Measurements from ENCODE around the gene WSCD1.

GRCh38 chr17:6100891-6101500 lies 30.8 kb downstream of the WSCD1 start:
- TF ChIP-seq CTCF (IDR thresholded peaks at IDR 0.05), result no peak
- TF ChIP-seq POLR2AphosphoS5 (IDR thresholded peaks at IDR 0.05), result no peak
- no peak for TF ChIP-seq POLR2A (IDR thresholded peaks at IDR 0.05)
